Thyroid gland (tissue), 4 donors: ENCODE data around the gene RPL21. TPM values are rescaled to one million over a fixed set of nuclear protein-coding genes. Genes with fewer than 3 reads are reported as not detected.

Experiments
- DNase-seq, 2 donors: peaks; one replicate each; pipeline ENCODE4 v3.0.0-alpha.2; 2019
- H3K27ac ChIP-seq, 3 donors: fragments of 200-600 bp; sonication (generic); 1 replicate in 2 of 3; 2 replicates in 1 of 3; pipeline ENCODE4 v1.5.1; 2016 to 2019; ENCODE audit warnings: mild to moderate bottlenecking in 1 of 3, moderate library complexity in 1 of 3
- H3K27me3 ChIP-seq: fragments of 200-600 bp; sonication (generic); one replicate; pipeline ENCODE4 v1.5.1; 2019
- H3K36me3 ChIP-seq, 2 donors: fragments of 200-600 bp; sonication (generic); one replicate each; pipeline ENCODE4 v1.5.1; 2016 to 2019
- H3K4me1 ChIP-seq, 2 donors: fragments of 200-600 bp; sonication (generic); one replicate each; pipeline ENCODE4 v1.5.1; 2017 to 2019
- H3K4me3 ChIP-seq, 3 donors: fragments of 200-600 bp; sonication (generic); replicated peaks in 1 of 3; 1 replicate in 2 of 3; 2 replicates in 1 of 3; pipeline ENCODE4 v1.5.1; 2016; ENCODE audit warnings: mild to moderate bottlenecking in 1 of 3
- H3K9me3 ChIP-seq: fragments of 200-600 bp; sonication (generic); one replicate; pipeline ENCODE4 v1.5.1; 2017
- CTCF ChIP-seq, 6 experiments: fragments of 200-600 bp in 3 of 6; fragments of 450-650 bp in 3 of 6; sonication (generic) in 3 of 6; IDR thresholded peaks; one replicate each; pipeline ENCODE4 v1.5.1; 2016 to 2019; ENCODE audit warnings: antibody characterized with exemption in 6 of 6, mild to moderate bottlenecking in 2 of 6, inconsistent platforms in 1 of 6, moderate library complexity in 1 of 6
- POLR2A ChIP-seq, 2 donors: fragments of 450-650 bp; IDR thresholded peaks; one replicate each; pipeline ENCODE4 v1.6.1; 2017; ENCODE audit warnings: antibody characterized with exemption in 2 of 2, mild to moderate bottlenecking in 2 of 2, moderate library complexity in 1 of 2
- WGBS, 2 donors: methylation state at CpG; one replicate each; pipeline ENCODE4 v1.1.5; 2017; 5-methylcytosine and 5-hydroxymethylcytosine counted together
- intact Hi-C: fragments of 100-400 bp; cut with DNase I; formaldehyde crosslinking; loops from one replicate; pipeline ENCODE4 v1.15.1; 2023
- small RNA-seq: library from RNA; depleted of rRNA; stranded (forward); fragments of <200 nt; gene quantifications from one replicate; pipeline ENCODE3, GENCODE V24; 2016
- total RNA-seq, 4 donors: library from RNA; depleted of rRNA; stranded (reverse); fragments of >200 nt; gene quantifications; one replicate each; pipeline ENCODE4 v1.2.3, GENCODE V29; 2016

RPL21 gene
- total RNA-seq, 4 donors from 2014 or later = 553 to 1,479 (median 807) TPM

- Histone ChIP-seq H3K4me1 (no peaks in the 10 kb centered on the region), H3K4me3 (no peak overlapping the region), H3K27me3 (no peaks in the 10 kb centered on the region), H3K36me3 (no peaks in the 10 kb centered on the region), H3K9me3 (no peaks in the 10 kb centered on the region), H3K27ac (no peak overlapping the region)
- intact Hi-C loops = no loop called here
- WGBS, 2 donors = 73 to 88% methylated on average over 2 of the region's 2 CpGs
- no peak for TF ChIP-seq POLR2A (IDR thresholded peaks at IDR 0.05)
- no peak for TF ChIP-seq CTCF (IDR thresholded peaks at IDR 0.05)
- no peak for DNase-seq
Measured at GRCh38 chr13:27304611-27305010, 53.3 kb downstream of the RPL21 start.

Small RNA genes within 50 kb of the gene (small RNA-seq; reads per million reads assigned to genes)
- gene SNORA27 = not detected
- gene SNORD102 = not detected

Other genes starting within 250 kb of the RPL21 start
- 10 to 100 TPM; 19.2 to 33.7 (median 25.9) TPM for gene USP12, start 79.7 kb upstream of the RPL21 start, total RNA-seq
- 10 to 100 TPM; 10.7 to 29.7 (median 12.9) TPM for gene RASL11A, start 19.3 kb downstream of the RPL21 start, total RNA-seq
- gene GTF3A, start 173.1 kb downstream of the RPL21 start, total RNA-seq = 100 to 1,000 TPM in 3 of 4 donors, 10 to 100 TPM in 1; 50.2 to 145 (median 120) TPM
- gene MTIF3, start 199.0 kb downstream of the RPL21 start, total RNA-seq = 10 to 100 TPM; 36.4 to 68.2 (median 54.8) TPM